Pons (tissue), 1 donor: ENCODE measurements around the gene SUMF1.

Source experiments
- DNase-seq: peaks from one replicate; pipeline ENCODE4 v3.0.0-alpha.2; 2016; ENCODE audit warnings: low spot score

The SUMF1 gene

DNA sequence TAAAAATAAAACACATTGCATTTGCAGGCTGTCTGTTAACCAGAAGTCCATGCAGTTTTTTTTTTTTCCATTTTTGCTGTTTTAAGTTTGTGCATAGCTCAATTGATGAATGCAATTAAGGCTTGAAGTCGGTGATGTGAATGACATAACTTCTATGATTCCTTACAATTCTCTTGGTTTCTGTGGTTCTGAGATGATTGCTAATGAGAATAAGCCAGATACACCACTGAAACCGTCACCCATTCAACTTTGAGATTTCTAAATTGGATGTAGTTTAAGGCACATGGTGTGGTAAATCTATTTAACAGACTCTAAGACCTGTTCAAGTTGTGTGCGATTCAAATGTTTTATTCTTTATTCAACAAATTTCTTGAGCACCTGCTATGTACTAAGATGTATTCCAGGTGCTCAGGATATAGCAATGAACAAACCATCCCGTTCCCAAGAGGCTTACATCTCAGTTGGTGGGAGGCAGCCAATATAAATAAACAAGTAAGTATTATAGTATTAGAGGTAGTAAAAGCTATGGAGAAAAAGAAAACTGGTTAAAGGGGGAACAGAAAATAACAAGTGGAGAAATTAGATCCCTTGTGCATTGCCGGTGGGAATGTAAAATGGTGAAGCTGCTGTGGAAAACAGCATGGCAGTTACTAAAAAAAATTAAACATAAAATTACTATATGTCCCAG is 30.1 kb upstream of the SUMF1 start:
- no peak for DNase-seq

DNA sequence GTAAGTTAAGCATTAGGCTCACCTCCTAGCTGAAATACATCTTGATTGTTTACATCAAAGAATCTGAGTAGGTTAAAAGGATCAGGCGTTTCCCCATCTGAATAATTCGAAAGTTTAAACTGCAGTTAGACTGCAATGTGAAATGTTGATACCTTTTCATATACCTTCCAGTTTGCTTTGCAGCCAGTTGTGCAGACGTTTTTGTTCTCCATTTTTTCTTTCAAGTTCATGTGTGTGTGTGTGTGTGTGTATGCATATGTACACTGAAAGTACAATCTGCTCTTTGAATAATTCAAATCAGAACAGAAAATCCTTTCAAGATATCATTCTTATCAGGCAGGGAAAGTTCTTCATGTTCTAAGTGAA is 29.0 kb upstream of the SUMF1 start:
- no peak for DNase-seq

DNA sequence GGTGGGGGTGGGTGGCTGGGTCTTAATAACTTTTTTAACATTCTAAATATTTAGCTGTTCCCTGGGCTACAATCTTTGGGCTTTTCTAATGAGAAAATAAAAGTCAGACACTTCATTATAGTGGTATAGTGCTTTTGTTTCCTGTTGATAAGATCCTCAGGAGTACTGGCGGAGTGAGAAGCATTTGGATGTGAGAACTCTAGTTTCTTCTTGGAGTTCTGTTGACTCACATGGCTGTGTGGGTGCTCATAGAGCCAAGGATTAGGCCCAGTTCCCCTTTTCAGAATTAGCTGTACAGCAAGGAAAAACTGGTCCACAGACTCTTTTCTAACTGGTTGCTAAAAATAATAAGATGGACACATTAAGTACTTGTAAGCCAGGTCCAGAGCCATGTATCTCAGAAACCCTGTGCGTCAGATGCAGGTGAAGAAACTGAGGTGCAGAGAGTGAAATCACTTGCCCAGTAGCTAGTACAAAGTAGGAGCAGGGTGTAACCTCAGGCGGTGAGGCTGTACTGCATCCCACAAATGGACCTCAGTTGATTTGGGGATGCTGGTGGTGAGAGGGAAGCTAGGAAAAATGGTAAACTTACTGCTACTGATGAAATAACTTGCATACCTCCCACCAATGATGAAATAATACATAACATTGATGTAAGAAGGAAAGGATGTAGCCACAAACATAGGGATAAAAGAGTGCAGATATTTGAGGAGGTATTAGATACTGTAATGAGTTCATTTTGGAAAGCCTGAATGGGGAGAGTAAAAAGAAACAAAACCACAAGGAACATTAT is 28.4 kb upstream of the SUMF1 start:
- DNase-seq = peak; percentile 56

DNA sequence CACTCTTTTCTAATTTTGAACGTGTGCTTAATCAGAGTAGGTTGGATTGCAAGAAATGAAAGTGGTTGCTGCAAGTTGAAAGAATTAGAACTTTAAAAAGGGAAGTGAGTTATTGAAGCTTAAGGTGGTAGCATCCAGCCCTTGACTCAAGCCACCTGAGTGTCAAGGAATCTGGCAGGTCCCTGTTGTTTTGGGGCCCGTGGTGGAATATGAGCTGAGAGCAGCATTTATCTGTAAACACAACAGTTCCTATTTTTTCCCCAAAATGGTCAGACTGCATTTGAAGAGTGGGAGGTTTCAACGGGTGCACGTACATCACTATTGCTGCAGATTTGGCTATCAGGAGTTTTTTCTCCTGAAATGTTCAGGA is 27.8 kb upstream of the SUMF1 start:
- no peak for DNase-seq

DNA sequence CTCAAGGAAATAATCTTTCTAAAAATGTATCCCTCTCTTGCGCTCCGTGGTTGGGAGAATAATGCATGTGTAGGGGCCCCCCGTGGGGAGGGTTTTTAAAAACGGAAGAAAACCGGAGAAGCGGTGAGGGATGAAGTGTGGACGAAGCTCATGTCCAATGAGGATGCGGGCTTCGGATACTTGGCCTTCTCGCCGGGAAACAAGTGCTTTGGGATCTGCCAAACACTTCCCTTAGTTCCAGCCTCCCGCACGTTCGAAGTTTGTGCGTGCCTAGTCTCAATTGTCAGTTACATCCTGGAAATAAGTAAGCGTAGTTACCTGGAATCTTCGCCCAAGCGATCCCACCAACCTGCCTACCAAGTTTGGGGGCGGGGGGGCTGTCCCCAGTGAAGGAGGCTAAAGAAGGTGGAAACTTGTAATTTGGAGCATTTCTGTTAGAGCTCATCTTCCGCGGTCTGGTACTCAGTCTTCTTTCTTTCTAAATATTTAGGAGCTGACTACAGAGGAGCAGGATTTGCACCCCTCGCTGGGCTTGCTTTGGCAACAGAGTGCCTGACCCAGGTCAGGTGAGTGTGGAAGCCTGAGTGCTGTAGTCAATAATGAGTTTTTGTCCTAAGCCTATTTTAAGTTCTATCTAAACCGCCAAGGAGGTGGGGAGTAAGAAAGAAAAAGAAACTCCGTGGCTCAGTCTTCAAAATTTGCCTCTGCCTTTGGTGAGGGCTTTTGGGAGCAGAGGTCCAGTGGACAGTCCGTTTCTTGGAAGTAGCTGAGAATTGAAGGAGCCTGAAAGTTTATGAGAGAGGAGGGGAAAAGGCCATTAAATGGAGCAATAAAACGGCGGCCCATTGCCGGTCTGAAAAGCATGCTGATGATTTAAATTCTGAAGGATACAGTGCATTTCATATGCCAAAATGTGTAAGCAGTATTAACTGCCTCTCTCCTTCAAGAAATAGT is 27.1 kb upstream of the SUMF1 start:
- DNase-seq = no peak

DNA sequence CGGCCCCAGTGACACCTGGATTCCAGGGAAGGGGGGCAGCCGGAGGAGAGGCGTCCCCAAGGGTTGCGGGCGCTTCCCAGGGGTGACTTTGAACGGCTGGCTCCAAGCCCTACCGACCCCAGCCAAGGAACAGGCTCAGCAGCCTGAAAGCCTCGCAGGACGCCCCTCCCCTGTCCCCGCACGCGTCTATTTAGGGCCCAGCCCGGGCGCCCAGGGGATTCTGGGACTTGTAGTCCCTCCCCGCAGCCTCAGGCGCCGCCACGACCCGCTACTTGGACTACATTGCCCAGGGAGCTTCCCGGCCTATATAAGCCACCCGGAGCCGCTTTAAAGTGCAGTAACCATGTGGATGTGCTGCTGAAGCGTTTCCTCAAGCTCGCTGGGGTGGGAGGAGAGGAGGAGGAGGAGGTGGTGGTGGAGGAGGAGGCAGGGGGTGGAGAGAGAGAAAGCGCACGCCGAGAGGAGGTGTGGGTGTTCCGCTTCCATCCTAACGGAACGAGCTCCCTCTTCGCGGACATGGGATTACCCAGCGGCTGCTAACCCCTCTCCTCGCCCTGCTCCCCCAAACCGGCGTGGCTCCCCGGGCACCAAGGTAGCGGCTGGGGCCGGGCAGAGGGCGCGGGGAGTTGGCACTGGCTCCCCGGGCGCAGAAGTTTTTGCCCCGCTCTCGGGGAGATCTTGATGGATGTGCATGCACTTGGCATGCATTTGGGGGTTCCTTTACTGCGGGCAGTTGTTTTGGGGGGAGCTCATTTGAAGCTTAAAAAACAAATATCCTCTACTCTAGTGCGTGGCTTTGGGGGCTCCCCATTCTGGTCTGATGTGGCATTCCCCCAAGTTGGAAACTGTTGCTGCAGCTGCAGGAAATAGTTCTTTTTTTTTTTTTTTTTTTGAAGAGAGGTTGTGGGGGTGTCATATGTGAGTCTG is 26.2 kb upstream of the SUMF1 start, which contains the start of gene ITPR1:
ITPR1 (plus strand) TSS at position 335 of the 927 bp plus-strand sequence. CDS start 23,144 bp downstream, outside the sequence.
- peak; percentile 97 for DNase-seq

DNA sequence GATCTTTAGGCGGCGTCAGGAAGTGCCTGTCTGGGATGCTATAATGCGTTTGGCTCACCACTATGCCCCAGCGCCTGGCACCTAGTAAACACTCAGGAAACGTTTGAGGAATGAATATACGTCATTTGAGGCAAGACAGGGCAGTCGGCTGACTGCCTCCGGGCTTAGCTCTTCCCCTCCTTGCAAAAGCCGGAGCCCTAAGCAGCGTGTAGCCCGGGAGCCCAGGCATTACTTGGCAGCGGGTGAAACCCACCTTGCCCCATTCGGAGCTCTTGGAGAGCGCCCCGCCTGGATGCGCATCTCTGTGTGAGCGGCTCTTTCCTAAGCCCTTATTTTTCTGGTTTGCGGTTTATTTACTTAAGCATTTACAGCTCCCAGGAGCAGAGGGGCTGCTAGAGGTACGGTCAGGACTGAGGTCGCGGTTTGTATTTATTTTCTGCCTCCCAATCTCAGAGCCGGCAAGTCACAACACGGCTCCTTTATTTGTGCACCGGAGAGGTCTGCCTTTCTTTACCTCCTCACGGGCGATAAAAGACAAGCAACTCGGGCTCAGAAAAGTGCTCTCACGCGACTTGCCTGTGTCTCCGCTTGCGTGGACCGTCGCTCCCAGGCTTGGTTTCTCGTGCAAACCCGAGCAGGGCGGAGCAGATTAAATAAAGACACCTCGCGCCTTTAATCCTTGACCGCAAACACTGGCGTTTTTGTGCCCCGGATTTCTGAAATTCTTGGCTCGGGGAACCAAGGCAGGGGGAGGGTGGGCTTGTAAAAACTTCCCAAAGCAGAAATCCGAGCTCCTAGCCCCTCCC is 25.3 kb upstream of the SUMF1 start:
- peak; percentile 28 for DNase-seq

DNA sequence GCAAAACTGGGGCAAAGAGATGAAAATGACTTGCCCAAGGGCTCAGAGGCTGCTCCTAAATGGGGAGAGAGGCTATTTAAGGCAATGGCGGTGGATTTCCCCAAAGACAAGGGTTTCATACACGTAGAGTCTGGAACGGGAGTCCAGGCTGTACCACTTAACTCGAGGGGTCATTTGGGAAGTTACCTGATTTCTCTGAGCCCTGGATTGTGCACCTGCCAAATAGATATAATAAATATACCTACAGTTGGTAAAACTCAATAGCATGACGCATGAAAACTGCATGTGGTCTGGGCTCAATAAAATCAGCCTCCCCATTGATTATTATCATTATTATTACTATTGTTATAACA is 24.8 kb upstream of the SUMF1 start:
- DNase-seq = no peak

DNA sequence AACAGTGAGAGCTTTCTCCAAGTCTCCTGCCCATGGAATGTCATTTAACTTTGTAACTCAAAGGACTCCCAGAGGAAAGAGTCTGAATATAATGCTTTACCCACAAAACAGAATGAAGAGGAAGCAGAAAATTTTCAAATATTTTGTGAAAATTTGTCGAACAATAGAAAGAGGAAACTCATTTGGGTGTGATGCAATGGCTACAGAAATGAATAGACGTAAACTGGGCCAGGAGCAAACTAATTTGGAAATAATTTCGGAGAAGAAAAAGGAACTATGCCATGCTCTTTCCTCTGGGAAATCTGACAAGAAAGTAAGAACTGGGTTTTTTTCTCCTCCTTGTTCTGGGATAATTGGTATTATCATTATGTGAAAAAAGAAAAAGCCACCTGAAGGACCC is 11.2 kb upstream of the SUMF1 start:
- no peak for DNase-seq

DNA sequence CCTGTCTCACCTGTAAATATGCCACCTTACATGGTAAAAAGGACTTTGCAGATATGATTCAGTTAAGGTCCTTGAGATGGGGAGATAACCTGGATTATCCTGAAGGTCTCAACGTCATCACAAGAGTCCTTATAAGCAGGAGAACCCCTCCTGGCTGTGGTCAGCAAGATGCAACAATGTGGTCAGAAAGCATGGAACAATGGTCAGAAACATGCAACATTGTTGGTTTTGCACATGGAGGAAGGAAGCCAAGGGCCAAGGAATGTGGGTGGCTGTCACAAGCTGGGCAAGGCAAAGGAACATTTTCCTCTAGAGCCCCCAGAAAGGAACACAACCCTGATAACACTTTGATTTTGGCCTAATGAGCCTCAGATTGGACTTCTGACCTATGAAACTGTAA is 9.4 kb upstream of the SUMF1 start:
- DNase-seq = no peak

DNA sequence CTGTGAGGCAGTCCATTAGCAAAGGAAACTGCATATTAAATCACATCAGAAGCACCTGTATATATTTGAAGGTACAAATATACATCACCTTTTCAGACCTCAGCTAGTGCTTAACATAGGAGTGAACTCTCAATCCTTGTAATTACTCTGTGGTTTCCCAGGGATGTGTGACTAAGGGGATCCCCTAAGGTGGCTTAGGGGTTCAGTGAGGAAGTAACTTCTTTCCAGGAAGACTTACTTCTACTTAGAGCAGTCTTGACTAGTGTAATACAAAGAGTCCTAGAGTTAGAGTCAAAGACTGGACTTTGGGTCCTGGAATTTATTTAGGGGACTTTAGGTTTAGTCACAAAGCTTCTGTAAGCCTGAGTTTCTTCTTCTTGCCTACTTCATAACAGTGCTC is 8.7 kb upstream of the SUMF1 start:
- DNase-seq = no peak

DNA sequence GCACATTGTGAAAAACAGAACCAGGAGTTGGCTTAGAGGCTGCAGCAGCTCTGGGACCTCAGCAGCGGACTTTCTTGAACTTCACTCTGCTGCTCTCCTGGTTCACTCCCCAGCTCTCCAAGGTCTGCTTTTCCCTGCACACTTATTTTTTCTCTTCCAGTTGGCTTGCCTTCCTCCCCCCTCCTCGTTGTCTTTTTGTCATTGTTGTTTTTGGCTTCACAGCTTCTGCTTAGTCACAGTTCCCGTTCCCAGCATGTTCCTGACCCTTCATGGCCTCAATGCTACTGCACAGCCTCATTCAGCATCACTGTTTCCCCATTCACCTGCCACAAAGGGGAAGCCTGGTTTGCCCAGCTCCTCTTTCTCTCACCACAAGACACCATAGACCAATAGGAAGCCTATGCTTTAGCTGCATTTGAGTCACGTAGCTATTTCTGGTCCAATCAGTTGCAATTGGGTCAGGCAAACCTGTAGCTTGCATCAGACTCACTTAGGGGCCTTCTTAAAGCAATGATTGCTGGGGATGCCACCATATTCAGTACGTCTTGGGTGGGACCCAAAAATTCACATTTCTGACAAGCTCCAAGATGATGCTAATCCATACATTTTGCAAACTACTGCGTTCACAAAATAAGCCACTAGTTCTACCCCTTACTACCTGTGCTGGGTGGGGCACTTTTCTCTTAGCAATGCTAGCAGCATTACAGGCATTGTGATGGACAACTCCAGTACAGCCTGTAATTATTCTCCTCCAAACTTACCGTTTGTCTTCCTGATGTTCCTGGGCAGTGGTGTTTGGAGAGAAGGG is 7.8 kb upstream of the SUMF1 start:
- DNase-seq = peak; percentile 76

DNA sequence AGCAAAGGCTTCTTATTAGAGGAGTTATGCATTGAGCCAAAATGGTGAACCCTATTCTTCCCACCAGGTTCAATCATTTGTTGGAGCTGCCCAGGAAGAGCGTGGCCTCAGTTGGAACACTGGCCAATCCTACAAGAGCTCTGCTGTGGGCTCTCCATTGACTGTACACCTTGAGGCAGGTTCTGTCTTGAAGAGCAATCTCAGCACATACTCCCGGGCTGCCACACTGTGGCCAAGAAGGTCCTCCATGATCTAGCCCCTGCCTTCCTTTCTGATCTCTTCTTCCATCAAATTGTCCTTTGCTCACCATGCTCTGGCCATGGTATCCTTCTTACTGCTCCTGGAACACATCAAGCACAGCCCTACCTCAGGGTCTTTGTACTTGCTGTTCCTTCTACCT is 5.7 kb upstream of the SUMF1 start:
- no peak for DNase-seq

DNA sequence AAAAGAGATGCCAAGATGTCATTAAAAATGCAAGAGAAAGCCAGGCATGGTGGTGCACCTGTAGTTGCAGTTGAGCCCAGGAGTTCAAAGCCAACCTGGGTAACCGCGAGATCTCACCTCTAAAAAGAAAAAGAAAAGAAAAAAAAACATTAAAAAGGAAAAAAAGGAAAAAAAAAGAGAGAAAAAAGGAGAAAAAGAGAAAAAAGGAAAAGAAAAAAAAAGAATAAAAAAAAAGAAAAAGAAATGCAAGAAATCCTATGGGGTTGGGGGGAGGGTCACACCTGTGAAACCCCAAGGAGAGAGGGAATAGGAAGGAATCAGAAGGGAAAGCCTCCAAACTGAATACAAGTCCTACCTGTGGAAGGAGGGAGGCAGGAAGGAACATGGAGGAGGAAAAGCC is 5.2 kb upstream of the SUMF1 start:
- no peak for DNase-seq

DNA sequence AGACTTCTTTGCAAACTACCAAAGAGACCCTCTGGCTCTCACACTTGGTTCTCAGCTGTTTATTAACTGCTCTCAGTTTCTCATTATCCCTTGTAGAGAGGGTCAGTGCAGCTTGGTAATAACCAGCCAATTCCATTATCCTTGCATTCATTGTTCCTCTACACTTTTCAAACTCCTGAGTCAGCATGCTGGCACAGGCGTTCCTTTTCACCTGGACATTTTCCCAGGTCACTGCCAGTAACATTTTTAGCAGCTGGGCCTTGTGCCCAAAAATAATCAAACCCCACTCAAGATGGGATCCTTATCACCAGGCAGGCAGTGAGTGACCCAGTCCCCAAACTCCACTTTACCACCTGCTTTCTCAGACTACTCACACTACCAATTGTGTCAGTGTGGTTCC is 4.8 kb upstream of the SUMF1 start:
- no peak for DNase-seq

DNA sequence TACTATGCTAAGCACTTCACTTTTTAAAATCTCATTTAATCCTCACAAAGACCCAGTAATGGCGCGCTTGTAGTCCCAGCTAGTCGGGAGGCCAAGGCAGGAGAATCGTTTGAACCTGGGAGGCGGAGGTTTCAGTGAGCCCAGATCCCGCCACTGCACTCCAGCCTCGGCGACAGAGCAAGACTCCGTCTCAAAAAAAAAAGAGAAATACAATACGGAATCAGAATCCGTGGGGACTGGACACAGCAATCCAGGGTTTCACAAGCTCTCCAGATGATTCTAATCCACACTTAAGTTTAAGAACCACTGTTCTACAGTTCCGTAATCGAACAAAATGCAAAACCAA is 426 bp upstream of the SUMF1 start:
- no peak for DNase-seq

DNA sequence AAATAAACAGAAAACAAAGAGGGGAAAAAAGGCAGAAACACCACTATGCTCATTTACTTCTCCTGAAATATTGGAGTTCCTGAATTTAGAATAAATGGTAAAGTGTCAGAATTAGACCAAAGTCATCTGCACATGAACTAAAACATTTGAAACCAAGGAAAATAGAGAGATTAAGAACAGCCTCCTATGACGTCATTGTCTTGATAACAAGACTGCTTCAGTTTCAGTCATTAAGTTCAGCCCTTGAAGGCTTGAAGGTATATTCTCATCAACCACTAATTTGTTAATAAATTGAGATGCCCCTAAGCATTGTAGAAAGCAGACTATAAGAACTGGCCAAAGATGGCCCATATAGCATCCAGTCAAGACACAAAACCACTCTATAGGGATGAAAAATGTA is 2.5 kb downstream of the SUMF1 start:
- no peak for DNase-seq

DNA sequence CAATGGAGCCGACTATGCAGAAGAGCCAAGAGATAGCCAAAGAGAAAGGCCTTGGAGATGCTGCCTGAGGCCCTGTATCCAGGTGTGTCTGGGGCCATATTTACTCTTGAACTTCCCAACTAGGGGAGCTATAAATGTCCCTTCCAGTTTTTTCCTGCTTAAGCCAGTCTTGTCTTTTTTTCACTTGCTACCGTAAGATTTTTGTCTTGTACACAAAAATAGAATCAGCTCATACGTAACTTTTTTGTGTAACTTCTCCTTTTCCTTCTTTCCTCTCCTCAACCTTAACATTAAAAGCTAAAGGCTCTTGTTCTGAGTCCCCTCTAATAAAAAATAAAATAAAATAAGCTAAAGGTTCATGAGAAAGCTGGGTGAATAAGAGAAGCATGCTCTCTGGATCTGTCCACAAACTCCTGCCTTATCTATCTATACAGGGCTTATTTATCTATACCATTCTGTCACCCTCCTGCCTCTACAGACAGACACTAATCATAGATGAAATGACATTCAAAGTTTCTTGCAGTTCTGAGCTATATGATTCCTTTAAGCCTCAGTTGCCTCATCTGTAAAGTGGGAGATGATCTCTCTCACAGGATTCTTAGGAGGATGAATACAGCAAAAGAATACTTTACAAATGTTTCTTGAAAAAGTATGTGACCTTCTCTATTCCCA is 4.6 kb downstream of the SUMF1 start:
- no peak for DNase-seq

DNA sequence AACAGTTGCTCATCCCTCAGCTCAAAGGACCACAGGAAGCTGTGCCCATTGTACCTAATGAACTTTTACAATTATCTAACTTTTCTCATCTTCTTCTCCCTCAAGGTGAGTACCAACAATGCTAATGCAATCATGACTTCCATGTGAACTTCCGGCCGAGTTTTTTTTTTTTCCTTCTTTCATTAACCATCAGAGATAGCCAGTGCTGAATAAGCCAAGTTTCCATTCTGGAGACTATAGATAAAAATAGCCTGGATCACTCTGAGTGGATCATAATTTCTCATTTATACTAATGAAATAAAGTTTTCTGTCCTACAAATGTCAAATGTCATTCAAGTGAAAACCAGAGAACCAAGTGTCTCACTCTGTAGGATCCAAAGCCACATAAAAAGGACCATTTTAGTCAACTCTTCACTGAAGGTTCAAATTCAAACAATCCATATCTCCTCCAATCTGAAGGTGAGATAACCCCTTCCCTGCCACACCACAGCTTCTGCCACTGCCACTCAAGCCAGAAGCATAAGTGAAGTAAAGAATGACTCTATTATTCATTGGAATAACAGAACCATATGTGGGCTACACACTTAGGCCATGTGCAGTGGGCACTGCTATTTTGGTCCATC is 5.5 kb downstream of the SUMF1 start:
- DNase-seq = no peak
